Panc1 (cell line): ENCODE results near the gene LRRC1.

Experiments used
- POLR2AphosphoS5 ChIP-seq: IDR thresholded peaks from 2 replicates; pipeline ENCODE4 v1.6.1; 2012; ENCODE audit warnings: mild to moderate bottlenecking, low read depth, low read length, moderate library complexity
- SIN3A ChIP-seq: IDR thresholded peaks from 2 replicates; pipeline ENCODE4 v1.6.1; 2012; ENCODE audit warnings: low read depth, mild to moderate bottlenecking, low read length, moderate library complexity, borderline replicate concordance; ENCODE audit not compliant: insufficient read depth
- TCF7L2 ChIP-seq: IDR thresholded peaks from 2 replicates; pipeline ENCODE4 v1.6.1; 2011; ENCODE audit warnings: mild to moderate bottlenecking, low read depth, low read length, inconsistent platforms
- TF ChIP-seq, protein P1 (sequence below): fragments of 450-650 bp; IDR thresholded peaks from 2 replicates; pipeline ENCODE4 v1.5.1; 2017; ENCODE audit warnings: mild to moderate bottlenecking

GRCh38 chr6:53873922-53874321 lies 79.1 kb downstream of the LRRC1 start:
- TF ChIP-seq, protein P1, sequence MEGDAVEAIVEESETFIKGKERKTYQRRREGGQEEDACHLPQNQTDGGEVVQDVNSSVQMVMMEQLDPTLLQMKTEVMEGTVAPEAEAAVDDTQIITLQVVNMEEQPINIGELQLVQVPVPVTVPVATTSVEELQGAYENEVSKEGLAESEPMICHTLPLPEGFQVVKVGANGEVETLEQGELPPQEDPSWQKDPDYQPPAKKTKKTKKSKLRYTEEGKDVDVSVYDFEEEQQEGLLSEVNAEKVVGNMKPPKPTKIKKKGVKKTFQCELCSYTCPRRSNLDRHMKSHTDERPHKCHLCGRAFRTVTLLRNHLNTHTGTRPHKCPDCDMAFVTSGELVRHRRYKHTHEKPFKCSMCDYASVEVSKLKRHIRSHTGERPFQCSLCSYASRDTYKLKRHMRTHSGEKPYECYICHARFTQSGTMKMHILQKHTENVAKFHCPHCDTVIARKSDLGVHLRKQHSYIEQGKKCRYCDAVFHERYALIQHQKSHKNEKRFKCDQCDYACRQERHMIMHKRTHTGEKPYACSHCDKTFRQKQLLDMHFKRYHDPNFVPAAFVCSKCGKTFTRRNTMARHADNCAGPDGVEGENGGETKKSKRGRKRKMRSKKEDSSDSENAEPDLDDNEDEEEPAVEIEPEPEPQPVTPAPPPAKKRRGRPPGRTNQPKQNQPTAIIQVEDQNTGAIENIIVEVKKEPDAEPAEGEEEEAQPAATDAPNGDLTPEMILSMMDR: no peak
- TF ChIP-seq SIN3A: no peak
- no peak for TF ChIP-seq POLR2AphosphoS5
- TF ChIP-seq TCF7L2: no peak
